ENCODE results near the gene KLF7.

The KLF7 gene

DNA sequence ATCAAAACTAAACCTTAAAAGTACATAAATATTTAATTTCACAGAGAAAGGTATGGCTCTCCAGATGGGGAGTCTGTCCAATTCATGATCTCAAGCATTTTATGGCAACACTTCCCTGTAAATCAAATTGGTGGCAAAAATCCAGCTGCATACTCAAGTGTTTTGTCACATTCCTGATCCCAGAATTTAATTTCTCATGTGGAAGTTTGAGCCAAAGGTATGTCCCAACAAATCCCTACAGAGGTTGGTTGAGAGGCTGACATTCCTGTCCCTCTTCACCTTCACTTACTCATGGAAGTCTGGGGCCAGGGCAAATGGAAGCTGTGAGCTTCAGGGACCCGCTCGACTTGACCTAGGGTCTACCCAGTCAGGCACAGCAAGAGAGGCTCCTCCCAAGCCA is 17.7 kb downstream of the KLF7 start:
- DNase-seq: no peak

DNA sequence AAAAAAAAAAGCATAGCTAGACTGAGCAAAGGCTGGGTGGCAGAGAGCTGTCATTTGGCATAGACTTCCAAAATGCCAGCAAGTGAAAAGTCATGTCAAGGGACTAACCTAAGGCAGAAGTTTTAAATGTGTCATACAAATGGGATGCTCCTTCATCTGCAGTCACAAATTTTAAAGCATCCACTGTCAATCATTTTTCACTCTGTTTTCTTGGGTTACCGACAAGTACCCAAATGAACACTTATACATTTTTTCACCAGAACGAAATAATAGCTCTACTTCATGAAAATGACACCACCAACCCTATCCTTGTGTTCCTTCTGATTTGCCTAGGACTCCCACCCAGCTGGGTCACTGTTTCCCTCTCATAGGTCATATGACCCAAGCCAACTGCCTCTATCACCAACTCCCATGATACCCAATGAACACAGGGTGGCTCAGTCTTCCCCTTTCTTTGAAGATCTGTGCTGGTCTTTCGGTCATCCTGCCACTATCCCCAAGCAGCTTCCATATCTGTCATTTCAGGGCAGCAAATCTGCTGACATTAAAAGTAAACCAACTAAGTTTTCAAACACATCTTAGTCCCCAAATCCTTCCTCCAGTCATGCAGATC is 21.5 kb downstream of the KLF7 start:
- peak; percentile 30 for DNase-seq

DNA sequence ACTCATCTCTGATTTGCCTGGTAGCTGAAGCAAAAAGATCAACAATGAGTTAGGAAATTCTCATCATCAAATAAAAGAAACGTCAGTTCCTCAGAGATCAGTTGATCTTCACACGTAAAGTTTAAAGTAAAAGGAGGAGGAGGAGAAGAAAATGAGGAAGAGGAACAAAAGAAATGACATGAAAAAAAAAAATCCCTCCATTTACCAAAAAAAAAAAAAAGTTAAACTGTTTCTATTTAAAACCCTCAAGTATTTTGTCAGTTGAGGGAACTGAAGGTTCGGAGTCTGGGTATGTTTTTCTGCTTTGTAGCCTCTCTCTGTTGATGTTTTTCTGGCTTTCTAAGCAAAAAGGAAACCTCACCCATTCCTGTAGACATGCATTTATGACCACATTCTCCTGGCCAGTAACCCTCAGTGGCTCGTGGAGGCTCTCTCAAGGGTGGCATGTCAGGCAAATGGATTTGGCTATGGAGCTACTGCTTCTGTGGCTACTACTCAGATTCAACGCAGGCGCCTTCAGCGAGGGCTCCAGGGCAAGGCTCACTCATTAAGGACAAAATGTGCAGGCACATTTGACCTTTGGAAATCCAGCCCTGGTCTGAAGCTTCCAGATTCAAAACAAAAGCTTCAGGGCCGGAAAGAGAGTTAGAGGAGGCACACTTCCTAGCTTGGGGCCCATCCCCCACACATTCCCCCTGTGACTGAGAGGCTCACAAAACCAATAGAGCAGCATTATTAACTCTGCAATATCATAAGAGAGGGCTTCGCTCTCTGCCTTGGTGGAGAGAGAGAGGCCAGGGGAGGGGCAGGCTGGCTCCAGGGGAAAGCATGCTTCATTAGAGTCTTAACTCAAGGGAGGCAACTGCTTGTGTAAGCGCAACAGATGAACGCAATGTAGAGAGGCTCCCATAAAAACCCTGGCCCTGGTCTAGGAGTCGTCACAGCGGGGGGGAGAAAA is 22.3 kb downstream of the KLF7 start:
- peak; percentile 66 for DNase-seq

DNA sequence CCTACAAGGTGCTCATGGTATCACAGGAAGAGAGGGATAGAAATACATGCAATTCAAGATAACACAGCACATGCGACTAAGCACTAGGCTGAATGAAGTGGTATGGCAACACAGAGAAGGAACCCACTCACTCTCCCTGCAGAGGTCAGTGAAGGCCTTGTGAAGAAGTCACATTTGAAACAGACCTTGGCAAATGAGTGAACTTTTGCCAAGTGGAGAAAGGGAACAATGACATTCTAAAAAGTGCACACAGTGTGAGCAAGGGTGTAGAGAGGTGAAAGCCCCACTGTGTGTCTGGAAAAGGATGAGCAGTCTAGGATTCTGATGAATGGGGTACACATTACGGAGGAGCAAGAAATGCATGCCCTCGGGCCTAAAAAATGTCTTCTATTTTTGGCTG is 23.3 kb downstream of the KLF7 start:
- DNase-seq: peak; percentile 74

DNA sequence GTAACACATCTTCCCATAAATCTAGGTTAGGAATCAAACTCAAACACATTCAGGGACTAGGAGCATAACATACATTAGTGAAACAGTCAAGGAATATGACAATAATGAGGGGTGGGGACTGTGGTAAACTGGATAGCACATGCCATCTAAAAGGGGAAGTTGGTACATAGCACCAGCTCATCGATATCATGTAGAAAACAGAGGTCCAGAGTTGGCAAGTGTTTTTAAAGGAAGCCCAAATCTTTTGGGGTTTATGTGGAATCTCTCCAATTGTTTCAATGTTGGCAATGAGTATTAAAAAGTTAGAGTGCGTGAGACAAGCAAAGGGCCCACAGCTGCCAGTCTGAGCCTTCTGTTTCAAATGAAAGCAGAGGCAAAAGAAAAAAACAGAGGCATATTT is 24.4 kb downstream of the KLF7 start:
- peak; percentile 57 for DNase-seq

DNA sequence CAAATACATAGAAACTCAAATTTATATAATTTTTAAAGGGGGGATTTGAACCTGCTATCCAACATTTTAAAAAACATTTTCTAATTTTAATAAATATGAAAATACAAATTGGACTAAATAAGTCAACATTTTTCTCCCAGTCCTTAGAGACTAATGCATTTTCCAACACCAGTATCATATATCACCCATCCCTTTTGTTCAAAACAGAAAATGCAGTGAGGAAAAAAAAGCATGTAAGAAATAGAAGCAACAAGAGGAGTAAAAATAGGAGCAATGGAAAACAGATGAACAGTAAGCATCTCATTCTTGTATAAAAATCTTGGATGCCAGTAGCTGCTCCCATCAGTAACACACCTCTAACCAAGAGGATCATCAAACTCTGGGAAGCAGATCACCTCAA is 25.5 kb downstream of the KLF7 start:
- no peak for DNase-seq

- DNase-seq: no peak
These were observed 26.2 kb downstream of the KLF7 start for GRCh38 chr2:207139552-207139951.

DNA sequence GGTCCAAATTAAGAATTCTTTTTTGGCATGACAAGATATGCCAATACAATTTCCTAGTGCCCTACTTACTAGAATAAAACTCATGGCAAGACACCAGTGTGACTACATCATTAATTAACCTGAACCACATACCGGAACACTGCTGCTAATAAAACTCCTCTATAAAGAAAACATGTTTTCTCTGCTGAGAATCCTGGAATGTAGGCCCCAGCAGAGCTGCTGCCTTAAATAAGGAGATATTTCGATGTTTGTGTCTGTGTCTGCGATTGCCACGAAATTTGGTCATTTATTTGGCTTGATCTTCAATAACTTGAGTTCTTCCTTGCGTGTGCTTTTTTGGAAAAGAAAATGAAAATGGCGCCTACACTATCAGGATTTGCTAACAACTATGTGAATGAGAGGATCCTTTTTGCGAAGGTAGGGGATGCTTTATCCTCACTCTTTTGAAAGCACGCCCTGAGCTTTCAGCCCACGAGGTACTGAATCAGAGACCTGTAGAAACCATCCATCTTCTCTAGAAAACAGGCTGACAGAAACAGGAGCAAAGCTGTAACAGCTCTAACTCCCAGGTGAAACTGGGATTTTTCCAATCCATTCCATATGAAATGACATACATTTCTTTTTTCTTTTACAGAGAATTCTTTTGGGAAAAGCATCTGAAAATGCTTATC is 27.0 kb downstream of the KLF7 start:
- no peak for DNase-seq

DNA sequence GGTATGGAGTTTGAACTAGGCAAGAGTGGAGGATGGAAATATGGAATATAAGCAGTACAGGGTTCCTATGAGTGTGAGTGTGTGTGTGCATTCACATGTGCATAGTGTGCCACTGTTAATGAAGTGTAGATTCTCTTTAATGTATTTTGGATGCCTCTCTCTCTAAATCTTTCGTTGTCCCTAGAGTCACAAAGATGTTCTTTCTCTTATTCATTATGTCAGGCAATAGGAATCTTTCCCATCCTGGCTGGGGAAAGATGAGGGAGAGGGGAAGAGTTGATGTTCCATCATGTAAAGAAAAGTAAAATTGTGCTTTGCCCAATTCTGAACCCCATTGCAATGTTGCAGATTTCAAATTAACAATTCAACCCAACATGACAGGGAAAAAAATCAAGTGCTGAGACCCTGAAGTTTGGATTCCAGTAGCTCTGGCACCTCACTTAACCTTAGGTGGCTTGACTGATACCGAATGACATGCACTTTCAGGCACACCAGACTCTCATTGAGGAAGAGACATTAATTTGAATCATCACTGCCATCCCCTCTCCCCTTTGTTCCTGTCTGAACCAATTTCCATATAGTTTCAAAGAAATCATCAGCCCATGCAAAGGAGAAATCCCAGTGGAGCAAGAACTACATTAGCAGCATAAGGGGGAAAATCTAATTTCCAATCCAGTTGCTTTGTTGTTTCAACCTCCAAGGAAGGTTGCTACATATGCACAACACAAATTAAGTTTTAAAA is 28.0 kb downstream of the KLF7 start:
- no peak for DNase-seq

GRCh38 chr2:207136874-207137273 is 28.9 kb downstream of the KLF7 start:
- no peak for DNase-seq

DNA sequence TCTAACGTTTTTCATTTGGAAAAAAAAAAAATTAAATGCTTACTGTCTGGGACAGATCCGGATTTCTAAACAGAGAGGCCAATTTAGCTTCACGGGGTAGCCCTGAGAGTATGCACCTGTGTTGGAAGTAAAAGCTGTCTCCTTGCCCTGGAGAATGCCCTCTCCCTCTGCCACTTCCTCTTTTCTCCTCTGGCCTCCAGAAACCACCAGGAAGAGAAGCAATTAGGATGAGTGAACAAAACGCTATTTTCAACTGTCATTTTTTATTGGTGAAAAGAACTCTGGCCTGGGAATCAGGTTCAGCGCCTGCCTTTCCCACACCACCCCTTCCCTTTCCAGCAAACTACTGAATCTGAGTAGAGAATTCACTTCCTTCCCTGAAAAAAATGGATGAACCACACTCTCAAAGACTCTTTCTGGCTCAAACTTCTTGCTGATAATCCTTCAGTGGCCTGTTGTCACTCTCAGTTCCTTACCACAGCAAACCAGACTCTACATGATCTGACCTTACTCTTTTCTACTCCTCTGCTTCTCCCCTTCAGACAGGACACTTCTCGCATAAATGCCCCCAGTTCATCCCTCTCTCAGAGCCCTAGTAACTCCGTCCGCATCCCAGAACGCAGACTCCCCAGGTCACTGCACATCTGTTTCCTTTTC is 29.8 kb downstream of the KLF7 start:
- DNase-seq: peak; percentile 47

DNA sequence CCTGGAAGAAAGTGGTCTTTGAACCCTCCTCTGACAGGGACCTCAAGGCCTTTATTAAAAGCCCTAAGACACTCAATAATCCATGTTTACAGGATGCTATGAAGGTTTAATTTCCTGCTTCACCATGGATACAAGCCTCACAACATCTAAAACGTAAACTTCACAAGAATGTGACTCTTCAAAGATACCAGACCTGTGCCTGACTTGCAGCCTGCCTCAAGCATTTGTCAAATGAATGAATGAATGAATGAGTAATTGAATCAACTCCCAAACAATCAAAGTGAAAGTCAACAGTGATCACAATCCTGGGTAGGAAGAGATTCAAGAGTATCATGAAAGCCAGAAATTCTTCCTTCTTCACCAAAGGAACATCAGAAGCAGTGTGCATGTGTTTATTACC is 30.4 kb downstream of the KLF7 start:
- DNase-seq: no peak

DNA sequence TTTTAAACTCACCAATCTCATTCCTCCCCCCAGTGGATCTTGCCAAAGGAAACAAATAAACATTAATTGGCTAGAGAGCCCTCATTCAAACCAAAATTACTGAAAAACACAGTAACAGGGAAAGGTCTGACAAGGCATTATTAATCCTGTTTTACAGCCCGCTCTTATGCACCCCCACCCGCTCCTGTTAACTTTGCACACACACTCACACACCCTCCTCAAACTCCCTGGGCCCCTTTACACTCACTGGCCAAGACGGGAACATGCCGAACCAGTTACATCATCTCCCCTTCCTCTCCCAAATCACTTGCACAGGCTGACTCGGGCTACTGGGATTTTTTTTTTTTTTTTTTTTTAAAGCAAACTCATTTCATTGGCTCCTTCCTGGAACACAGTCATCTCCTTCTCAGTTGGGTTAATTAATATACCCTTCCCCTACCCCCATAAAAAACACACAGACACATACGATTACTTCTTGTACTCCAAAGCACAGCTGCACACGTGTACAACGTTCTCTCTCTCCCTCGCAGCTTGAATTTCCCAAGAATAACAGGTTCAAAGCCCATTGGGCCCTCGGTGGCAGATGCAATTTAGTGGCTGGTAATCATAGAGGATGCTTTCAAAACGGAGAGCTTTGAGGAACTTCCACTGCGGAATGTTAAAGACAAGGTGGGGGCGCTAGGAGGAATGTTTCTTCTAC is 31.8 kb downstream of the KLF7 start:
- DNase-seq: no peak

- DNase-seq: no peak
These were observed 32.3 kb downstream of the KLF7 start for GRCh38 chr2:207133458-207133819.

DNA sequence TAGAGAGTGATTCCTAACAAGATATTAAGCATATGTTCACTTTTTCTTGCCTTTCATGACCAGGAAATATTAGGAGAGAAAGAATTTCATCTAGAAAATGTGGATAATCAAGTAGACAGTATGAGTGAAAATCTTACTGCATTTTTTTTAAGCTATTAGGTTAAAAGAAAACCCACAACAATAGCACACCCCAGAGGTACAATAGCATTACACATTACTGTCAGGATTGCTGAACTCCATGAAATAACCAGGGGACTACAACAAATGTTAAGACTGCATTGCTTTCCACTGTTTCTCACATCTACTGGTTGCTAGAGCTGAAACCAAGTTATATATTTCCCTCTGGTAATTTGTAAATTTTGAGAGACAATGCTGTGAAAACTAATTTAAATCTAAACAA is 33.7 kb downstream of the KLF7 start:
- no peak for DNase-seq

- DNase-seq: no peak
These were observed 34.2 kb downstream of the KLF7 start for GRCh38 chr2:207131594-207131993.

DNA sequence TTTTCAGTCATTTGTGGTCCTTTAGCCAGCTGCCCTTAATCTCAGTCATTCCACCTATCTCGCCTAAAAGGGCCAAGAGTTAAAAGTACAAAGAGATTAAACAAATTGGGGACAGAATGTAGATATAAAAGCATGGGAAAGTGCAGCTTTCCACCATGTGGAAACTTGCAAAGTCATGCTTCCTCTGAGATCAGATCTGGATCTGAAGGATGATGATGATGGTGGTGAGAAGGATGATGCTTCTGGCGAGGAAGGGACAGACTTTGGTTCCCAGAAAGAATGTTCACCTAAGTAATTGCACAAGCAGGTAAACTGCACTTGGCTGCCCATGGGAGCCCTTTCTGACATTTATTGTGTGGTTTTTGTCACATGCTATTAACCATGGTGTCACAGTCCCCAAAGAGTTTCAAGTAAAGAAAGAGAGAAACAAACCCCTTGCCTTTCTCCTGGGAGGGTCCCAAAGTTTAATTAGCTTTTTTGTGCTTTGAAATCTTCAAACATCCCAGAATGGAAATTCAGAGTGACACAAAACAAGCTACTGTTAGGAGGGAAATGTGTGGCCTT is 34.7 kb downstream of the KLF7 start:
- DNase-seq: no peak

GRCh38 chr2:207129821-207130220 is 35.9 kb downstream of the KLF7 start:
- peak; percentile 27 for DNase-seq

- DNase-seq: no peak
These were observed 36.9 kb downstream of the KLF7 start for GRCh38 chr2:207128867-207129266.

DNA sequence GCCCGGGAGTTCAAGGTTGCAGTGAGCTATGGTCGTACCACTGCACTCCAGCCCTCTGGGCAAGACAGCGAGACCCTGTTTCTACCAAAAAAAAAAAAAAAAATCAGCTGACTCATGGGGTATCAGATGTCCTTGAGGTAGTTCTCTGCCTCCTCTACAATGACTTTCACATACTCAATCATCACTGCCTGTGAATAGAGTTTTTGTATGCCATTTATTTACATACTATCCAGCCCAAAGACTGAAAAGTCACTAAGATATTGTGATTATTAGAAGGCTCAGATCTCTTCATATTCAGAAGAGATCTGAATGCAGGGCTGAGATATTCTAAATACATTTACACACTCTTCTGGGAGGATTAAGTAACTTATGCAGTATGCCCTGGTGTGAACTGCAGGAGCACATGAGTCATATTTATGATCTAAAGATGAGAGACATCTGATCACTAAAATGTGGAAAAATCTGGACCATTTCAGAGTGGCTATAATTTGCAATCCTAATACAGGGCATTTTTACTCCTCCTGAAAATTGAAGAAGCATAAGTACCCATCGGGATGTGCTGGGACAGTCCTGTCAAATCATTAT is 38.9 kb downstream of the KLF7 start:
- no peak for DNase-seq

GRCh38 chr2:207123776-207124391 is 41.9 kb downstream of the KLF7 start:
- DNase-seq: no peak
